Measurements from ENCODE around the gene ASAP3.

ASAP3 gene

GRCh38 chr1:23456226-23456625 lies 27.8 kb downstream of the ASAP3 start:
- no peak overlapping the region for H3K4me3 ChIP-seq (ENCODE audit: low read depth in 1 of 2, low read length in 2 of 2)
- no peaks in the 10 kb centered on the region for H3K27me3 ChIP-seq (ENCODE audit: control insufficient read depth in 1 of 2, insufficient read depth in 2 of 2, low read length in 2 of 2)
- H3K27ac ChIP-seq (ENCODE audit: low read depth, low read length): no peak overlapping the region
- H3K36me3 ChIP-seq (ENCODE audit: insufficient read depth, low read length): peaks cover 19% of the 10 kb centered on the region
- no peak overlapping the region for H3K9ac ChIP-seq (ENCODE audit: low read length)
- H3K9me3 ChIP-seq (ENCODE audit: low read length): no peaks in the 10 kb centered on the region
- peaks cover 16% of the 10 kb centered on the region for H3K4me1 ChIP-seq (ENCODE audit: insufficient read depth, low read length)

- no peak overlapping the region for H3K4me3 ChIP-seq (ENCODE audit: low read depth in 1 of 2, low read length in 2 of 2)
- peaks cover 17% of the 10 kb centered on the region for H3K4me1 ChIP-seq (ENCODE audit: insufficient read depth, low read length)
- H3K27me3 ChIP-seq (ENCODE audit: control insufficient read depth in 1 of 2, insufficient read depth in 2 of 2, low read length in 2 of 2): no peaks in the 10 kb centered on the region
- no peak overlapping the region for H3K9ac ChIP-seq (ENCODE audit: low read length)
- no peaks in the 10 kb centered on the region for H3K9me3 ChIP-seq (ENCODE audit: low read length)
- peaks cover 23% of the 10 kb centered on the region for H3K36me3 ChIP-seq (ENCODE audit: insufficient read depth, low read length)
- H3K27ac ChIP-seq (ENCODE audit: low read depth, low read length): no peak overlapping the region
Measured at GRCh38 chr1:23453455-23454000, 30.5 kb downstream of the ASAP3 start.

GRCh38 chr1:23452011-23452411 lies 32.0 kb downstream of the ASAP3 start:
- peaks cover 17% of the 10 kb centered on the region for H3K4me1 ChIP-seq (ENCODE audit: insufficient read depth, low read length)
- H3K27ac ChIP-seq (ENCODE audit: low read depth, low read length): no peak overlapping the region
- no peak overlapping the region for H3K4me3 ChIP-seq (ENCODE audit: low read depth in 1 of 2, low read length in 2 of 2)
- H3K36me3 ChIP-seq (ENCODE audit: insufficient read depth, low read length): peaks cover 26% of the 10 kb centered on the region
- no peak overlapping the region for H3K9ac ChIP-seq (ENCODE audit: low read length)
- H3K27me3 ChIP-seq (ENCODE audit: control insufficient read depth in 1 of 2, insufficient read depth in 2 of 2, low read length in 2 of 2): no peaks in the 10 kb centered on the region
- no peaks in the 10 kb centered on the region for H3K9me3 ChIP-seq (ENCODE audit: low read length)

- no peak overlapping the region for H3K4me3 ChIP-seq (ENCODE audit: low read depth in 1 of 2, low read length in 2 of 2)
- no peaks in the 10 kb centered on the region for H3K27me3 ChIP-seq (ENCODE audit: control insufficient read depth in 1 of 2, insufficient read depth in 2 of 2, low read length in 2 of 2)
- peaks cover 17% of the 10 kb centered on the region for H3K4me1 ChIP-seq (ENCODE audit: insufficient read depth, low read length)
- H3K36me3 ChIP-seq (ENCODE audit: insufficient read depth, low read length): peaks cover 32% of the 10 kb centered on the region
- H3K27ac ChIP-seq (ENCODE audit: low read depth, low read length): no peak overlapping the region
- H3K9me3 ChIP-seq (ENCODE audit: low read length): no peaks in the 10 kb centered on the region
- H3K9ac ChIP-seq (ENCODE audit: low read length): no peak overlapping the region
Measured at GRCh38 chr1:23451441-23451840, 32.5 kb downstream of the ASAP3 start.

GRCh38 chr1:23450894-23451293 lies 33.1 kb downstream of the ASAP3 start:
- Histone ChIP-seq H3K4me3 (ENCODE audit: low read depth in 1 of 2, low read length in 2 of 2) (no peak overlapping the region), H3K9me3 (ENCODE audit: low read length) (no peaks in the 10 kb centered on the region), H3K27ac (ENCODE audit: low read depth, low read length) (no peak overlapping the region), H3K27me3 (ENCODE audit: control insufficient read depth in 1 of 2, insufficient read depth in 2 of 2, low read length in 2 of 2) (no peaks in the 10 kb centered on the region), H3K36me3 (ENCODE audit: insufficient read depth, low read length) (peaks cover 31% of the 10 kb centered on the region), H3K9ac (ENCODE audit: low read length) (no peak overlapping the region), H3K4me1 (ENCODE audit: insufficient read depth, low read length) (peaks cover 17% of the 10 kb centered on the region)

GRCh38 chr1:23449958-23450357 lies 34.0 kb downstream of the ASAP3 start:
- no peak overlapping the region for H3K4me3 ChIP-seq (ENCODE audit: low read depth in 1 of 2, low read length in 2 of 2)
- H3K27me3 ChIP-seq (ENCODE audit: control insufficient read depth in 1 of 2, insufficient read depth in 2 of 2, low read length in 2 of 2): no peaks in the 10 kb centered on the region
- H3K9ac ChIP-seq (ENCODE audit: low read length): no peak overlapping the region
- H3K27ac ChIP-seq (ENCODE audit: low read depth, low read length): no peak overlapping the region
- peaks cover 21% of the 10 kb centered on the region for H3K36me3 ChIP-seq (ENCODE audit: insufficient read depth, low read length)
- H3K9me3 ChIP-seq (ENCODE audit: low read length): no peaks in the 10 kb centered on the region
- H3K4me1 ChIP-seq (ENCODE audit: insufficient read depth, low read length): peaks cover 17% of the 10 kb centered on the region

- Histone ChIP-seq H3K4me3 (ENCODE audit: low read depth in 1 of 2, low read length in 2 of 2) (no peak overlapping the region), H3K36me3 (ENCODE audit: insufficient read depth, low read length) (peaks cover 15% of the 10 kb centered on the region), H3K27me3 (ENCODE audit: control insufficient read depth in 1 of 2, insufficient read depth in 2 of 2, low read length in 2 of 2) (no peaks in the 10 kb centered on the region), H3K27ac (ENCODE audit: low read depth, low read length) (no peak overlapping the region), H3K9me3 (ENCODE audit: low read length) (no peaks in the 10 kb centered on the region), H3K4me1 (ENCODE audit: insufficient read depth, low read length) (peaks cover 17% of the 10 kb centered on the region), H3K9ac (ENCODE audit: low read length) (no peak overlapping the region)
Measured at GRCh38 chr1:23449306-23449705, 34.7 kb downstream of the ASAP3 start.

- Histone ChIP-seq H3K9me3 (ENCODE audit: low read length) (no peaks in the 10 kb centered on the region), H3K4me1 (ENCODE audit: insufficient read depth, low read length) (peaks cover 17% of the 10 kb centered on the region), H3K4me3 (ENCODE audit: low read depth in 1 of 2, low read length in 2 of 2) (no peak overlapping the region), H3K36me3 (ENCODE audit: insufficient read depth, low read length) (peaks cover 15% of the 10 kb centered on the region), H3K27me3 (ENCODE audit: control insufficient read depth in 1 of 2, insufficient read depth in 2 of 2, low read length in 2 of 2) (no peaks in the 10 kb centered on the region), H3K9ac (ENCODE audit: low read length) (no peak overlapping the region), H3K27ac (ENCODE audit: low read depth, low read length) (no peak overlapping the region)
Measured at GRCh38 chr1:23448846-23449245, 35.1 kb downstream of the ASAP3 start.

- H3K27ac ChIP-seq (ENCODE audit: low read depth, low read length): no peak overlapping the region
- H3K9ac ChIP-seq (ENCODE audit: low read length): no peak overlapping the region
- no peak overlapping the region for H3K4me3 ChIP-seq (ENCODE audit: low read depth in 1 of 2, low read length in 2 of 2)
- no peaks in the 10 kb centered on the region for H3K9me3 ChIP-seq (ENCODE audit: low read length)
- peaks cover 20% of the 10 kb centered on the region for H3K36me3 ChIP-seq (ENCODE audit: insufficient read depth, low read length)
- no peaks in the 10 kb centered on the region for H3K27me3 ChIP-seq (ENCODE audit: control insufficient read depth in 1 of 2, insufficient read depth in 2 of 2, low read length in 2 of 2)
- peaks cover 7% of the 10 kb centered on the region for H3K4me1 ChIP-seq (ENCODE audit: insufficient read depth, low read length)
Measured at GRCh38 chr1:23446661-23447310, 37.2 kb downstream of the ASAP3 start.

GRCh38 chr1:23444596-23445390 lies 39.2 kb downstream of the ASAP3 start:
- Histone ChIP-seq H3K9ac (ENCODE audit: low read length) (no peak overlapping the region), H3K36me3 (ENCODE audit: insufficient read depth, low read length) (peaks cover 26% of the 10 kb centered on the region), H3K4me1 (ENCODE audit: insufficient read depth, low read length) (no peaks in the 10 kb centered on the region), H3K27ac (ENCODE audit: low read depth, low read length) (no peak overlapping the region), H3K27me3 (ENCODE audit: control insufficient read depth in 1 of 2, insufficient read depth in 2 of 2, low read length in 2 of 2) (no peaks in the 10 kb centered on the region), H3K4me3 (ENCODE audit: low read depth in 1 of 2, low read length in 2 of 2) (no peak overlapping the region), H3K9me3 (ENCODE audit: low read length) (no peaks in the 10 kb centered on the region)

GRCh38 chr1:23444104-23444533 lies 39.9 kb downstream of the ASAP3 start:
- H3K36me3 ChIP-seq (ENCODE audit: insufficient read depth, low read length): peaks cover 26% of the 10 kb centered on the region
- no peak overlapping the region for H3K4me3 ChIP-seq (ENCODE audit: low read depth in 1 of 2, low read length in 2 of 2)
- H3K4me1 ChIP-seq (ENCODE audit: insufficient read depth, low read length): no peaks in the 10 kb centered on the region
- H3K9ac ChIP-seq (ENCODE audit: low read length): no peak overlapping the region
- H3K27ac ChIP-seq (ENCODE audit: low read depth, low read length): no peak overlapping the region
- no peaks in the 10 kb centered on the region for H3K27me3 ChIP-seq (ENCODE audit: control insufficient read depth in 1 of 2, insufficient read depth in 2 of 2, low read length in 2 of 2)
- H3K9me3 ChIP-seq (ENCODE audit: low read length): no peaks in the 10 kb centered on the region

All from muscle layer of colon (tissue), 2 donors.